Testis (tissue), 3 donors: ENCODE data around the gene SGSM2. TPM values are rescaled to one million over a fixed set of nuclear protein-coding genes. Genes with fewer than 3 reads are reported as not detected.

ENCODE experiments used
- polyA plus RNA-seq: library from polyadenylated mRNA; stranded (reverse); fragments of 350-450 nt; fragmentation: Illumina TruSeq; extraction: RNeasy Lipid Tissue Mini Kit (QIAGEN cat#74804); gene quantifications from one replicate; pipeline ENCODE4 v1.2.3, GENCODE V29; 2014; ENCODE audit warnings: low read depth, low replicate concordance; ENCODE audit not compliant: insufficient read depth
- small RNA-seq, 2 donors: library from RNA; depleted of rRNA; stranded (forward); fragments of <200 nt; gene quantifications; one replicate each; pipeline ENCODE3, GENCODE V24; 2016
- total RNA-seq, 2 donors: library from RNA; depleted of rRNA; stranded (reverse); fragments of >200 nt; gene quantifications; one replicate each; pipeline ENCODE4 v1.2.3, GENCODE V29; 2016

Gene SGSM2
- total and polyA plus RNA-seq, 3 donors from 2014 or later: 54.1 to 88.9 (median 80.5) TPM

Small RNAs within 50 kb of the gene (small RNA-seq; reads per million reads assigned to genes)
- gene AC006435.3: 0 reads per million in 2 donors
- 0 reads per million in 2 donors for gene AC006435.4
- 1,251 to 2,081 reads per million in 2 donors for gene SNORD91A
- 433 to 467 reads per million in 2 donors for gene SNORD91B

Other genes with a start within 250 kb of the SGSM2 start
- 10 to 100 TPM; 80.6 to 86.5 TPM for gene SMG6, start 33.7 kb upstream of the SGSM2 start, total RNA-seq
- gene SMG6, start 33.7 kb upstream of the SGSM2 start, polyA plus RNA-seq: 68.7 TPM
- 10 to 100 TPM; 14.2 to 16.9 TPM for gene SRR, start 33.6 kb upstream of the SGSM2 start, total RNA-seq
- gene SRR, start 33.6 kb upstream of the SGSM2 start, polyA plus RNA-seq: 16.1 TPM
- 10 to 100 TPM; 48.9 to 56.2 TPM for gene TSR1, start 1.0 kb upstream of the SGSM2 start, total RNA-seq
- gene TSR1, start 1.0 kb upstream of the SGSM2 start, polyA plus RNA-seq: 39.2 TPM
- 10 to 100 TPM; 46.3 to 67.7 TPM for gene MNT, start 63.6 kb downstream of the SGSM2 start, total RNA-seq
- 27.9 TPM for gene MNT, start 63.6 kb downstream of the SGSM2 start, polyA plus RNA-seq
- gene METTL16, start 174.4 kb downstream of the SGSM2 start, total RNA-seq: 10 to 100 TPM; 42.7 to 53.6 TPM
- 23.1 TPM for gene METTL16, start 174.4 kb downstream of the SGSM2 start, polyA plus RNA-seq